HG03457 (cell line): ENCODE data around the gene RGL2.
"Not testable (repeated sequence)": the region's sequence is repeated elsewhere in the genome, so short reads cannot be mapped to it uniquely, and the experiment has no call there.

ENCODE experiments used
- ATAC-seq: cut with Tn5 transposase; IDR thresholded peaks from one replicate; pipeline ENCODE4 v1.9.1; 2021; ENCODE audit warnings: moderate number of reproducible peaks; ENCODE audit not compliant: unreplicated experiment

The RGL2 gene

GRCh38 chr6:33273924-33274902, 24.5 kb downstream of the RGL2 start:
- no peak for ATAC-seq

- no peak for ATAC-seq
Observed at GRCh38 chr6:33273129-33273923, 25.4 kb downstream of the RGL2 start.

DNA sequence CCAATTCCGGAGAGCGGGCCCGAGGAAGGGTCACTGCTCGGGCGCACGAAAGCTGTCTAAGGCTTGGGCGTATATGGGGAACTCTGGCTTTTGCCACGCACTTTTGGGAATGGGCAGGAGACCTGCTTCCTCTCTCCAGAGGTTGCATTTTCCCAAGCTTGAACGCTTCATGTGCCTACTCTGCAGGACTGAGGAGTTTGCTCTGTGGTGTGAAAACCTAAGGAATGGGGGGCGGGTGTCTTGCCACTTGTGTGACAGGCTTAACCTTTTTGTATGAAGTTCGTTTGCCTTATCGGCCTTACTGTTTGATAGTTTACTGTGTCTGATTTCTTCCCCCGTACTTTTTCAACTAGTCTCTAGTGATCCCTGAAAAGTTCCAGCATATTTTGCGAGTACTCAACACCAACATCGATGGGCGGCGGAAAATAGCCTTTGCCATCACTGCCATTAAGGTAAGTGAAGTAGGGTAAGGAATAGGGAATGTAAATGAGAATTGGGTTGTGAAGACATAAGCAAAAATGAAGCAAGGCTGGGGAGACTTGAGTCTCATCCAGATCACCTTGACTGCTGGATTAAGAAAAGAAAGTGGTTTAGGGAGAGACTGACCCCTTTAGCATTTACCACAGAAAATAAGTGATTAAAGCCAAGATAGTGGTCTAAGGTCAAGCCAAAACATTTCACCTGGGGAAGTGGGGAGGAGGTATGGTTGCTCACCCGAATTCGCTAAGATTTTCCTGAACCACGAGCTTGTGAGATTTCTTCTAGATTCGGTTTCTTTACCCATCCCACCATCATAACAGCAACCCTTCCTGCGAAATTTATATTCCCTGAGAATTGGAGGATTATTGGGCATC, 26.2 kb downstream of the RGL2 start:
- ATAC-seq, result peak; percentile 1

GRCh38 chr6:33271468-33272274, 27.1 kb downstream of the RGL2 start, which contains the start of the genes RPS18 and VPS52:
RPS18 (plus strand) TSS chr6:33272075; CDS start chr6:33272120, 45 bp downstream.
VPS52 (minus strand) TSS chr6:33271876; CDS start chr6:33271675, 201 bp downstream.
- peak; percentile 60 for ATAC-seq

- peak; percentile 1 for ATAC-seq
Observed at GRCh38 chr6:33271117-33271467, 27.6 kb downstream of the RGL2 start.

GRCh38 chr6:33264015-33264414, 34.7 kb downstream of the RGL2 start:
- no peak for ATAC-seq

GRCh38 chr6:33262490-33262889, 36.3 kb downstream of the RGL2 start:
- not testable (repeated sequence) for ATAC-seq

- no peak for ATAC-seq
Observed at GRCh38 chr6:33259032-33259431, 39.7 kb downstream of the RGL2 start.

DNA sequence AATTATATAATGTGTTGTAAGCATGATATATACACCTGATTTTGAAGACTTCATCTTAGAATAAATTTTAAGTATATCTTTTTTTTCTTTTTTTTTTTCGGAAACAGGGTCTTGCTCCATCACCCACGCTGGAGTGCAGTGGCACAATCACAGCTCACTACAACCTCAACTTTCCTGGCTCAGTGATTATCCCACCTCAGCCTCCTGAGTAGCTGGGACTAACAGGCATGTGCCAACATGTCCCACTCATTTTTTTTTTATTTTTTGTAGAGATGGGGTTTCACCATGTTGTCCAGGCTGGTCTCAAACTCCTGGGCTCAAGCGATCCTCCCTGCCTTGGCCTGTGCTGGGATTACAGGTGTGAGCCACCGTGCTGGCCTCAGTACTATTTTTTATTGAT, 44.2 kb downstream of the RGL2 start:
- ATAC-seq, result no peak

- ATAC-seq, result no peak
Observed at GRCh38 chr6:33252759-33253158, 46.0 kb downstream of the RGL2 start.

- no peak for ATAC-seq
Observed at GRCh38 chr6:33251395-33252012, 47.2 kb downstream of the RGL2 start.

GRCh38 chr6:33250731-33251130, 48.0 kb downstream of the RGL2 start:
- ATAC-seq, result no peak

DNA sequence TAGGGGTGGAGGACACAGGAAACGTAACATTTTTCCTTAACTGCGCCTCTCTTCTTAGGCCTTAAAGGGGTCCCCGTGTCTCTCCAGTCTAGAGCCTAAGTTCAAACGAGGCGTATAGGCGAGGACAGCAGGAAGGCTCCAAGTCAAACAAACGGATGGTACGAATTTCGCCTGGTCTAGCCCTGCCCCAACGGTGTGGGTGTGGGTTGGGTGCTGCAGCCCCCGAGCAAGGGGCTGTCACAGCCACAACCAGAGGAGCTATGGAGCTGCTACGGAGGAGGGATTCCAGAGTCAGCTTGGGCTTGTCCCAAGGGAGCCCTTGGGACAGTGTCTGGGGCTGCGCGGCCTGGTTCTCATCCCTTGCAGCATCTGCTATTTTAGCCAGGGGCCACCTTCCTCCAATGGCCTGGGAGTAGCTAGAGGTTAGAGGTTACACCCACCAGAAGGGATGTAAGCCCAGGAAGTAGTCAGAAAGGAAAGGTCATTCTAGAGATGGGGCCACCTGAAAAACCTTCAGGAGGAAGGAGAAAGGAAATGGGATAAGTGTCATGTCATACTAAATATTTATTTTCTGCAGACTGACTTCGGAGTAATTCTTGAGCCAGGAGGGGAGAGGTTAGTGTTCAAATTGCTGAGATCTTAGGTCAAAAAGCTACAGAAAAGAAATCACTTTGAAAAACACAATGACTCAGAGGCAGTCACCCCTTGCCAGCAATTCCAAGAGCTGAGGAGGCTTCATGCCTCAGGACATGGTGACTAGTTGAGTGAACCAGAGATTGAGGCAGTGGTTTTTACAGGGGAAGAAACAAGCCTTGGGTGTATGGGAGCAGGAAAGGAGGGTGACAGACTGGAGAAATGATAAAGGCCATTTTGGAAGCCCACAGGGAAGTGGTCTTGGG, 48.8 kb downstream of the RGL2 start:
- ATAC-seq, result no peak

- ATAC-seq, result peak; percentile 77
Observed at GRCh38 chr6:33248932-33249731, 49.6 kb downstream of the RGL2 start.

GRCh38 chr6:33248643-33248931, 50.2 kb downstream of the RGL2 start:
- no peak for ATAC-seq

DNA sequence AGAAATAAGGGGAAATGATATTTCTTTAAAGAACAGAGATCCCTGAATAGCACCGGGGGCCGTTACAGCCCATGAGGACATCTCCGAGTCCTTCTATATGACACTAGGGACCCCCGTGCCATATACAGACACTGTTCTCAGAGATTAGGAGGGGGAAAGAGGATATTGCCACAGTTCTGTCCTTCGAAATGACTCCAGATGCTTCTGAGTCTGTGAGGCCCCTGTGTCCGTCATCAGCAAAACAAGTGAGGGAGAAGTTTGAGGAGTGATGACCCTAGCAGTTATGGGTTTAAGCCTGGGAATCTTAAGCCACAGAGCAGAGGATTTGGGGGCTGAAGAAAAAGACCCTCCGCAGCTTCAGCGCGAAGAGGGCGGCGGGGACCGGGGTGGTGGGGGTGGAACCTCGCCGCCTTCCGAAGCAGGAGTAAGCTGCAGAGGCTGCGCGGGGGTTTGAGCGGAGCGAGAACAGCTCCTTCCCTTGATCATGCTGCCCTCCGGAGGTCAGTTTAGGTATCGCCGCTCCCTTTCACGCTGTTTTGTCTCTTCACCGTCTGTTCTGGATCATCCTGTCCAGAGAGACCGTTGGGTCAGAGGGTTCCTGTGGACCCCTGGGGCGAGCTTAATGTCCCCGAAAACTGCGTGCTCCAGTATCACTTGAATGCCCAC, 50.6 kb downstream of the RGL2 start:
- ATAC-seq, result peak; percentile 39

DNA sequence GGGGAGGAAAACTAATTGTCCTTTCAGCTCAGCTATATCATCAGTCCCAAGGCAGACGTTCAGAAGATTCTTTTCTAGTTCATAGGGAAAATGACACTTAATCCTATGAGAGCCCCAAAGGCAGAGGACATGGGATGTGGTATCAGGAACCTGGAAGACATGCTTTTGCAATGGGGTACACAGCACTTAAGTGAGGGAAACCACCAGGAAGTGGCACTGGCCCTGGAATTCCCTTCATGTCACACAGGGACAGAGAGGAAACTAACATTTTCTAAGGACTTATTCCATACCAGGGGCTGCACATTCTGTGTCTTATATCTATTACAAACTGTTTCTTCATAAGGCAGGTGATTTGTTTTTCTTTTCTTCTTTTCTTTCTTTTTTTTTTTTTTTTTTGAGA, 55.3 kb downstream of the RGL2 start:
- no peak for ATAC-seq
